T-helper 17 cell (primary cell): ENCODE measurements around the gene ISOC2. TPM values are rescaled to one million over a fixed set of nuclear protein-coding genes. Genes with fewer than 3 reads are reported as not detected.
"Not testable (repeated sequence)": the region's sequence is repeated elsewhere in the genome, so short reads cannot be mapped to it uniquely, and the experiment has no call there.

Experiments used
- ATAC-seq: fragments of 150-1000 bp; cut with Tn5 transposase; 2 replicates; pipeline ENCODE4 v1.10.0; 2021; ENCODE audit warnings: mild to moderate bottlenecking, moderate library complexity
- DNase-seq, 3 donors: peaks; one replicate each; pipeline versions ENCODE4 v3.0.0 to v3.0.0-alpha.2; 2020 to 2021
- H3K9me3 ChIP-seq: one replicate; pipeline ENCODE4 v1.7.0; 2013; ENCODE audit warnings: low read length, mild to moderate bottlenecking; ENCODE audit not compliant: control insufficient read depth, poor library complexity, severe bottlenecking
- H3K27ac Mint-ChIP-seq: one replicate; pipeline ENCODE4 v1.8.0; 2022; ENCODE audit warnings: mild to moderate bottlenecking, moderate library complexity, mixed read lengths
- H3K27me3 Mint-ChIP-seq: one replicate; pipeline ENCODE4 v1.8.0; 2022; ENCODE audit warnings: mixed read lengths
- H3K36me3 Mint-ChIP-seq: one replicate; pipeline ENCODE4 v1.8.0; 2022; ENCODE audit warnings: low read depth, mixed read lengths
- H3K4me1 Mint-ChIP-seq: one replicate; pipeline ENCODE4 v1.8.0; 2022; ENCODE audit warnings: mild to moderate bottlenecking, mixed read lengths
- H3K4me3 Mint-ChIP-seq: one replicate; pipeline ENCODE4 v1.8.0; 2022; ENCODE audit warnings: mild to moderate bottlenecking, moderate library complexity, mixed read lengths
- total RNA-seq, 4 donors: library from RNA in 2 of 4; stranded (reverse) in 2 of 4; gene quantifications; one replicate each; pipeline ENCODE4 v1.2.3 and lab custom pipeline; 2022 to 2026

ISOC2 gene
- total RNA-seq (1 to 10 TPM; 6.5 to 7.2 TPM), total RNA-seq (lab: John Stamatoyannopoulos, UW) (5.7 to 9.3 reads per million in 2 donors)

DNA sequence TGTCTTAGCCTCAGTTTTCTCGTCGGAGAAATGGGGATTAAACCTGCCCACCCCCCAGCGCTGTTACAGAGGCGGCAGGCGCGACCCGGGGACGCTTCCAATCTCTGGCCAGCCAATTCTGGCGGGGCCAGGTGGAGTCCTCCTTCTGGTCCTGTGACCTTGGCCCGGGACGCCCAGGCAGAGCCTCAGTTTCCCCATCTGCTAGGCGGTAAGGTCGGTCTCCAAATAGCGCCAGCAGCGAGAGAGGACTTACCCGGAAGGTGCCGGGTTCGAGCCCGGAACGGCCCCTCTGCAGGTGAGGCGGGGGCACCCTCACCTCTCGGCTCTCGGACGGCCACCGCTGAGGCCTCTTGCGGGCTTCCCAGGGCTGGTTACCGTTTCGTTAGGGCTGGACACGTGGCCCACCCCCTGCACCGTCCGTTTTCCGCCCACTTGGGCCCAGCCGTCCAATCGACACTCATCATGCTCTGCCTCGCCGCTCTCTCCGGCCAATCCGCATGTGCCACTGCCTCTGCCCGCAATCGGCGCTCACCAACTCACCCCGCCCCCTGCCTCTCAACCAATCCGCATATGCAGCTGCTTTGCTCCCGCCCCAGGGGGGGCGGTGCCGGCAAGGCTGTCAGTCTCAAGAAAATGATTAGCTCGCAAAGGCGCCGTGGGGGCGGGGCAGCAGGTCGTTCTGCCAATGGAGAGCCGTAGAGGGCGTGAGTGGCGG lies at the start of gene ISOC2:
Gene ISOC2 (minus strand): TSS at position 384 of the 715 bp plus-strand sequence. CDS start 5,156 bp downstream, outside the sequence.
- peak within 1 kb of the TSS; percentile 92 for H3K27ac Mint-ChIP-seq
- H3K4me3 Mint-ChIP-seq = peak within 1 kb of the TSS; percentile 98
- no peaks in the 10 kb centered on the region for H3K27me3 Mint-ChIP-seq
- H3K36me3 Mint-ChIP-seq = no peaks in the 10 kb centered on the region
- ATAC-seq = peak; percentile 97
- no peaks in the 10 kb centered on the region for H3K9me3 ChIP-seq
- H3K4me1 Mint-ChIP-seq = peaks cover 15% of the 10 kb centered on the region
- peak; percentile 100 for DNase-seq

- H3K4me1 Mint-ChIP-seq = peaks cover 9% of the 10 kb centered on the region
These were observed 46.7 kb upstream of the ISOC2 start for GRCh38 chr19:55508120-55508519.

GRCh38 chr19:55504981-55505380 lies 43.5 kb upstream of the ISOC2 start:
- Mint-ChIP-seq H3K4me1 (peaks cover 19% of the 10 kb centered on the region), H3K27me3 (peaks cover 7% of the 10 kb centered on the region), H3K4me3 (no peak overlapping the region), H3K36me3 (peaks cover 3% of the 10 kb centered on the region), H3K27ac (no peak overlapping the region)
- ATAC-seq (no peak), DNase-seq (no peak)
- no peaks in the 10 kb centered on the region for H3K9me3 ChIP-seq

More at GRCh38 chr19:55508120-55508519, 46.7 kb upstream of the ISOC2 start:
- DNase-seq (no peak), ATAC-seq (no peak)
- Mint-ChIP-seq H3K27ac (no peak overlapping the region), H3K27me3 (peaks cover 30% of the 10 kb centered on the region), H3K4me3 (no peak overlapping the region), H3K36me3 (no peaks in the 10 kb centered on the region)
- no peaks in the 10 kb centered on the region for H3K9me3 ChIP-seq

GRCh38 chr19:55504252-55504603 lies 42.8 kb upstream of the ISOC2 start:
- ATAC-seq (no peak), DNase-seq (no peak)
- peaks cover 3% of the 10 kb centered on the region for H3K36me3 Mint-ChIP-seq
- peaks cover 7% of the 10 kb centered on the region for H3K27me3 Mint-ChIP-seq
- no peaks in the 10 kb centered on the region for H3K9me3 ChIP-seq
- H3K4me3 Mint-ChIP-seq = peak overlapping the region; percentile 87
- H3K27ac Mint-ChIP-seq = peak overlapping the region; percentile 79
- H3K4me1 Mint-ChIP-seq = peaks cover 19% of the 10 kb centered on the region

GRCh38 chr19:55503502-55504251 lies 42.2 kb upstream of the ISOC2 start:
- Mint-ChIP-seq H3K27ac (peak overlapping the region; percentile 79), H3K27me3 (peaks cover 7% of the 10 kb centered on the region), H3K36me3 (peaks cover 3% of the 10 kb centered on the region), H3K4me3 (peak overlapping the region; percentile 87), H3K4me1 (peaks cover 19% of the 10 kb centered on the region)
- peak; percentile 82 to 97 (median 90) for DNase-seq
- ATAC-seq = peak; percentile 95
- no peaks in the 10 kb centered on the region for H3K9me3 ChIP-seq

DNA sequence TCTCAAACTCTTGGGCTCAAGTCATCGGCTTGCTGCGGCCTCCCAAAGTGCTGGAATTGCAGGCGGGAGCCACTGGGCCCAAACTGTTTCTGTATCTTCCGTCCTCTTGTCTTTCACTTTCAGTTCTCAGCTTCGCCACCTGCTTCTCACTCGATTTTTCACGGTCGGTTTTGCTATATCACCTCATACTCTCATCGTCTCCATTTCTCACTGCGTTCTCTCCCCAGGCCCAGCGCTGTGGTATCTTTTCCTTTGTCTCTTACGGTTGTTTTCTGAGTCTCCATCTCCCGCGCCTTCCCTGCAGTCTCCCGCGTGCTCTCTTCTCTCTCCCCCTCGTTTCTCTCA lies 41.7 kb upstream of the ISOC2 start:
- peak overlapping the region; percentile 79 for H3K27ac Mint-ChIP-seq
- DNase-seq = no peak
- peaks cover 6% of the 10 kb centered on the region for H3K27me3 Mint-ChIP-seq
- peak overlapping the region; percentile 87 for H3K4me3 Mint-ChIP-seq
- no peak for ATAC-seq
- H3K9me3 ChIP-seq = no peaks in the 10 kb centered on the region
- H3K36me3 Mint-ChIP-seq = peaks cover 3% of the 10 kb centered on the region
- H3K4me1 Mint-ChIP-seq = peaks cover 19% of the 10 kb centered on the region

DNA sequence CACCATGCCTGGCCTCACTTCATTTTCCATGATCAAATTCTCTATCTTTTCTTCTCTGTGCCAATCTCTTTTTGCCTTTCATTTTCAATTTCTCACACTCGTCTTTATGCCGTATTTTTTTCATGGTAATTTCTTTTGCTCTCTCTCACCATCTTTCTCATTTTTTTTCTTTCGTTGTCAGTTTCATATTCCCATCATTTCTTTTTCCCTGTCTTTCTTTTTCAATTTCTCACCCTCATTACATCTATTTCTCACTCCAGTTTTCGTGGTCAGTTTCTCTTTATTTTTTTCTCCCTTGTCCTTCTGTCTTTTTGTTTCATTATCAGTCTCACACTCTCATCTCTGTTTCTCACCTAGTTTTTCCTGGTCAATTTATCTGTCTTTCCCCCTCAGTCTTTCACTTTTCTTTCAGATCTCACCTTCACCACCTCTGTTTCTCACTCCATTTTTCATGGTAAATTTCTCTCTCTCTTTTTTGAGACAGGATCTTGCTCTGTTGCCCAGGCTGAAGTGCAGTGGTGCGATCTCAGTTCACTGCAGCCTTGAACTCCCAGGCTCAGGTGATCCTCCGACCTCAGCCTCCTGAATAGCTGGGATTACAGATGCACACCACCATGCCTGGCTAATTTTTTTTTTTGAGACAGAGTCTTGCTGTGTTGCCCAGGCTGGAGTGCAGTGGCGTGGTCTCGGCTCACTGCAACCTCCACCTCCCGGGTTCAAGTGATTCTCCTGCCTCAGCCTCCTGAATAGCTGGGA lies 40.9 kb upstream of the ISOC2 start:
- H3K9me3 ChIP-seq = no peaks in the 10 kb centered on the region
- Mint-ChIP-seq H3K27me3 (no peaks in the 10 kb centered on the region), H3K4me3 (no peak overlapping the region), H3K4me1 (peaks cover 19% of the 10 kb centered on the region), H3K36me3 (peaks cover 3% of the 10 kb centered on the region), H3K27ac (peak overlapping the region; percentile 79)
- DNase-seq (no peak), ATAC-seq (no peak)

- Mint-ChIP-seq H3K36me3 (peaks cover 3% of the 10 kb centered on the region), H3K4me1 (peaks cover 19% of the 10 kb centered on the region), H3K4me3 (no peak overlapping the region), H3K27ac (no peak overlapping the region), H3K27me3 (no peaks in the 10 kb centered on the region)
- H3K9me3 ChIP-seq = no peaks in the 10 kb centered on the region
- no peak for ATAC-seq
- DNase-seq = no peak
These were observed 39.0 kb upstream of the ISOC2 start for GRCh38 chr19:55500368-55500952.

DNA sequence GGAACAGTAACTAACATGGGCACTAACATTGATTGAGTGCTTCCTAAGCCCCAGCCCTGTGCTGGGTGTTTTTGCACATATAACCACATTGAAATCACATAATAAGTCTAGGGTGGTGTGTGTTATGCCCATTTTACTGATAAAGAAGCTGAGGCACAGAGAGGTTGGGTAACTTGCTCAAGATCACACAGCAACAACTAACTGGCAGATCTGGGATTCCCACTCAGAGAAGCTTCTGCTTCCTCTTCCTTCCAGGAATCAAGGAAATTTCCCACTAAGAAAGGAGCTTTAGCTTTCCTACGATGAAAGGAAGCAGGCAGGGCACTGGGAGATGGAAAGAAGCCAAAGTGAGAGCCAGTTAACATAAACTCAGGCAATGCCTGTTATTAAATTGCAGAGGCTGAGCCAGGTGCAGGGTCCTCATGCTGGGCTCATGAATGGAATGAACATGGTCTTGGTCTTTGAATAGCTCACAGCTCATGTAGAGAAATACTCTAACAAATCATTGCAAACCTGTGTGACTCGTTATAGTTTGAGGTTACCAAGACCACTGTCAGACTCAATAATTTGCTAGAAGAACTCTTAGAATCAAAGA lies 36.9 kb upstream of the ISOC2 start:
- Mint-ChIP-seq H3K27ac (no peak overlapping the region), H3K4me1 (peaks cover 12% of the 10 kb centered on the region), H3K36me3 (peaks cover 3% of the 10 kb centered on the region), H3K4me3 (no peak overlapping the region), H3K27me3 (no peaks in the 10 kb centered on the region)
- H3K9me3 ChIP-seq = no peaks in the 10 kb centered on the region
- DNase-seq (no peak), ATAC-seq (no peak)

DNA sequence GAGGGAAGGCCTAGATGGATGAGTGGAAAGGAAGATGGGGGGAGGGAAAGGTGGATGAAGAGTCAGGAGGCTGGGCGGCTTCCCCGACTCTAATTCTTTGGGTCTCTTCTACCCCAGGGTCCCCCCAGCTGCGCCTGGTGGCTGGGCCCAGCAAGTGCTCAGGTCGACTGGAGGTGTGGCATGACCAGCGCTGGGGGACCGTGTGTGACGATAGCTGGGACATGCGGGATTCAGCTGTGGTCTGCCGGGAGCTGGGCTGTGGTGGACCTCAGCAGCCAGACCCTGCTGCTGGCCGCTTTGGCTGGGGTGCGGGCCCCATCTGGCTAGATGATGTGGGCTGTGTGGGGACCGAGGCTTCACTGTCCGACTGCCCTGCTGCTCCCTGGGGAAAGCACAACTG lies 36.3 kb upstream of the ISOC2 start:
- Mint-ChIP-seq H3K4me3 (no peak overlapping the region), H3K27ac (no peak overlapping the region), H3K36me3 (peaks cover 3% of the 10 kb centered on the region), H3K4me1 (peaks cover 10% of the 10 kb centered on the region), H3K27me3 (peaks cover 4% of the 10 kb centered on the region)
- no peak for DNase-seq
- no peak for ATAC-seq
- no peaks in the 10 kb centered on the region for H3K9me3 ChIP-seq

- peaks cover 12% of the 10 kb centered on the region for H3K27me3 Mint-ChIP-seq
- H3K27ac Mint-ChIP-seq, H3K4me1 Mint-ChIP-seq, H3K9me3 ChIP-seq, H3K4me3 Mint-ChIP-seq, ATAC-seq, H3K36me3 Mint-ChIP-seq, DNase-seq: not testable (repeated sequence)
These were observed 35.4 kb upstream of the ISOC2 start for GRCh38 chr19:55496820-55497219.

GRCh38 chr19:55495646-55496349 lies 34.4 kb upstream of the ISOC2 start:
- peaks cover 16% of the 10 kb centered on the region for H3K27me3 Mint-ChIP-seq
- H3K4me1 Mint-ChIP-seq = peaks cover 2% of the 10 kb centered on the region
- no peak for ATAC-seq
- no peak overlapping the region for H3K27ac Mint-ChIP-seq
- no peak overlapping the region for H3K4me3 Mint-ChIP-seq
- DNase-seq = no peak
- no peaks in the 10 kb centered on the region for H3K9me3 ChIP-seq
- H3K36me3 Mint-ChIP-seq = no peaks in the 10 kb centered on the region
